ENCODE data around the gene IL33. TPM values are rescaled to one million over a fixed set of nuclear protein-coding genes. Genes with fewer than 3 reads are reported as not detected.

The IL33 gene
- total and polyA plus RNA-seq, 2 of the 4 experiments (the other 2 are of a cell fraction): not detected

GRCh38 chr9:6243746-6244145 is 28.1 kb downstream of the IL33 start:
- no peak overlapping the region for H2BK120ac ChIP-seq (ENCODE audit: low read depth, low read length)
- H3K4ac ChIP-seq (ENCODE audit: low read depth, low read length): no peak overlapping the region
- POLR2A ChIA-PET (ENCODE audit: unreplicated experiment): no interaction called here
- no peak overlapping the region for H2BK5ac ChIP-seq (ENCODE audit: low read depth, low read length, poor library complexity, severe bottlenecking)
- H2BK20ac ChIP-seq (ENCODE audit: low read depth, low read length): no peak overlapping the region
- H2AK5ac ChIP-seq (ENCODE audit: low read depth, low read length): no peak overlapping the region
- H2AFZ ChIP-seq (replicated peaks; ENCODE audit: low read length, poor library complexity): no peak overlapping the region
- dilution Hi-C loops (cut with HindIII; ENCODE audit: low sequenced_read_pairs, unreplicated experiment) (no loop called here), in situ Hi-C loops (cut with MboI; ENCODE audit: low sequenced_read_pairs) (no loop called here), intact Hi-C loops (cut with micrococcal nuclease) (no loop called here)
- H4K20me1 ChIP-seq (ENCODE audit: insufficient read depth, low read length): no peaks in the 10 kb centered on the region
- no peak overlapping the region for H3K23ac ChIP-seq (ENCODE audit: low read depth, low read length)
- ATAC-seq (ENCODE audit: low read depth): no peak
- H3K36me3 ChIP-seq (ENCODE audit: control insufficient read depth, insufficient read depth, low read length): no peaks in the 10 kb centered on the region
- no peak overlapping the region for H2AK9ac ChIP-seq (replicated peaks; ENCODE audit: low read depth, low read length, poor library complexity)
- H2BK15ac ChIP-seq (ENCODE audit: low read depth, low read length): no peak overlapping the region
- peaks cover 4% of the 10 kb centered on the region; the same call in 1 of the 2 replicates for H3K4me1 ChIP-seq (ENCODE audit: control insufficient read depth, insufficient read depth, low read length)
- H3K4me3 ChIP-seq (ENCODE audit: insufficient read depth, low read depth, low read length): no peak overlapping the region
- 0 out of 2 replicates have a peak overlapping the region, but pooled peaks have one; percentile 2 for H4K5ac ChIP-seq (ENCODE audit: low read depth, low read length)
- TF ChIP-seq CTCF (conservative IDR thresholded peaks at IDR 0.05; ENCODE audit: low read depth, low read length) (no peak), POLR2A (IDR thresholded peaks at IDR 0.05; ENCODE audit: low read depth, low read length) (no peak), MXI1 (IDR thresholded peaks at IDR 0.05; ENCODE audit: borderline replicate concordance, low read depth, low read length) (no peak)
- peak; percentile 52 for DNase-seq
- no peak overlapping the region for H3K56ac ChIP-seq (ENCODE audit: extremely low read depth, insufficient read depth, low read length)
- H3K9me1 ChIP-seq (ENCODE audit: insufficient read depth, low read length): no peaks in the 10 kb centered on the region
- no peak overlapping the region for H3K18ac ChIP-seq (ENCODE audit: low read depth, low read length)
- BruUV-seq (replicated peaks): no TSS peak
- H3K79me1 ChIP-seq (ENCODE audit: low read depth in 1 of 2, low read length in 2 of 2): no peaks in the 10 kb centered on the region
- no peaks in the 10 kb centered on the region for H3K27me3 ChIP-seq (ENCODE audit: control insufficient read depth, insufficient read depth, low read length)
- no peak overlapping the region for H3K14ac ChIP-seq (replicated peaks; ENCODE audit: low read depth, low read length)
- no peak overlapping the region for H4K8ac ChIP-seq (ENCODE audit: low read depth in 2 of 2, low read length in 2 of 2)
- H3K9ac ChIP-seq (ENCODE audit: low read depth, low read length): no peak overlapping the region
- no peak overlapping the region for H3K27ac ChIP-seq (ENCODE audit: insufficient read depth, low read length)
- H3K9me3 ChIP-seq (ENCODE audit: control insufficient read depth, insufficient read depth, low read length): no peaks in the 10 kb centered on the region
- no peak overlapping the region for H4K91ac ChIP-seq (ENCODE audit: insufficient read depth, low read depth, low read length)
- CTCF ChIA-PET: no interaction called here
- no peak overlapping the region for H3K4me2 ChIP-seq (ENCODE audit: low read depth, low read length)

Data from IMR-90 (cell line).